HepG2 (cell line): ENCODE data around the gene MMP17. TPM values are rescaled to one million over a fixed set of nuclear protein-coding genes. Genes with fewer than 3 reads are reported as not detected.
A peak's percentile ranks its signal among the peaks of the same experiment; 100 is the strongest.

ENCODE experiments used
- ATAC-seq: fragments of 200-7000 bp; cut with Tn5 transposase; 3 replicates; pipeline ENCODE4 v1.9.1; 2020; ENCODE audit warnings: mild to moderate bottlenecking, moderate library complexity
- BruUV-seq: library from RNA; stranded (reverse); fragments of 400-500 nt; replicated peaks from 2 replicates; lab custom pipeline; 2021; lab: Mats Ljungman, UMichigan
- CTCF ChIA-PET: fragments of 300-600 bp; formaldehyde crosslinking; extraction: SDS; loops from one replicate; lab custom pipeline; 2021; ENCODE audit warnings: low total read pairs, inconsistent platforms, low intra/inter-chr PET ratio; lab: Yijun Ruan, JAX
- POLR2A ChIA-PET: fragments of 350-600 bp; sonication (Branson Sonifier 250); formaldehyde crosslinking; loops from one replicate; lab custom pipeline; 2020; ENCODE audit warnings: antibody characterized with exemption, inconsistent platforms; lab: Yijun Ruan, JAX
- DNase-seq: peaks from one replicate; pipeline ENCODE4 v3.0.0-alpha.2; 2015; ENCODE audit warnings: low spot score
- FAIRE-seq: peaks from 3 replicates; lab custom pipeline; 2011; peaks lifted over from hg19 to GRCh38; lab: Jason Lieb, UNC
- H2AFZ ChIP-seq: one replicate; pipeline ENCODE4 v1.6.1; 2011; ENCODE audit warnings: low read length, inconsistent platforms
- H3K27ac ChIP-seq: fragments of 300-600 bp; 3 replicates; pipeline ENCODE4 v1.8.0; 2011; ENCODE audit warnings: mixed run types, mild to moderate bottlenecking, mixed read lengths, low read length, inconsistent platforms; ENCODE audit not compliant: insufficient read depth; ENCODE audit errors: extremely low read length
- H3K27me3 ChIP-seq, 2 experiments: fragments of 200-600 bp in 1 of 2; 2 replicates in 1 of 2; 3 replicates in 1 of 2; pipeline versions ENCODE4 v1.6.0 to v1.8.0; 2011; ENCODE audit warnings: low read length in 2 of 2, mild to moderate bottlenecking in 2 of 2, moderate library complexity in 2 of 2, inconsistent platforms in 1 of 2; ENCODE audit not compliant: insufficient read depth in 2 of 2, control insufficient read depth in 1 of 2
- H3K36me3 ChIP-seq, 2 experiments: fragments of 200-600 bp in 1 of 2; replicated peaks in 1 of 2; 2 replicates in 1 of 2; 3 replicates in 1 of 2; pipeline versions ENCODE4 v1.5.1 to v1.8.0; 2011; ENCODE audit warnings: low read length in 2 of 2, inconsistent platforms in 1 of 2; ENCODE audit not compliant: insufficient read depth in 2 of 2, control insufficient read depth in 1 of 2
- H3K4me1 ChIP-seq: 2 replicates; pipeline ENCODE4 v1.5.1; 2012; ENCODE audit warnings: low read length, inconsistent platforms; ENCODE audit not compliant: insufficient read depth
- H3K4me2 ChIP-seq: 2 replicates; pipeline ENCODE4 v1.6.0; 2011; ENCODE audit warnings: low read depth, low read length, inconsistent platforms
- H3K4me3 ChIP-seq, 3 experiments: fragments of 200-600 bp in 1 of 3; sonication (generic), shearing (Covaris generic) in 1 of 3; replicated peaks in 1 of 3; 2 replicates each; pipeline ENCODE4 v1.5.1; 2011 to 2016; ENCODE audit warnings: low read length in 3 of 3, inconsistent platforms in 2 of 3, low read depth in 2 of 3, mild to moderate bottlenecking in 2 of 3, control low read depth in 1 of 3, mixed read lengths in 1 of 3; ENCODE audit not compliant: insufficient read depth in 1 of 3
- H3K79me2 ChIP-seq: one replicate; pipeline ENCODE4 v1.6.1; 2011; ENCODE audit warnings: low read length, inconsistent platforms; ENCODE audit not compliant: insufficient read depth
- H3K9ac ChIP-seq: 2 replicates; pipeline ENCODE4 v1.6.0; 2011; ENCODE audit warnings: mild to moderate bottlenecking, low read depth, low read length, inconsistent platforms; ENCODE audit not compliant: insufficient read depth
- H3K9me3 ChIP-seq: 2 replicates; pipeline ENCODE4 v1.5.1; 2012; ENCODE audit warnings: mild to moderate bottlenecking, low read length
- H4K20me1 ChIP-seq: 2 replicates; pipeline ENCODE4 v1.6.0; 2011; ENCODE audit warnings: inconsistent platforms, mild to moderate bottlenecking, low read length, moderate library complexity; ENCODE audit not compliant: insufficient read depth
- FOXO1 ChIP-seq: sonication (generic); formaldehyde crosslinking; IDR thresholded peaks from 2 replicates; pipeline ENCODE4 v1.4.0; 2020; ENCODE audit warnings: missing genetic modification reagents
- IKZF5 ChIP-seq: IDR thresholded peaks from 2 replicates; pipeline ENCODE4 v1.6.1; 2018; ENCODE audit warnings: missing genetic modification reagents, mild to moderate bottlenecking, missing compliant biosample characterization
- ISL2 ChIP-seq: sonication (generic); formaldehyde crosslinking; IDR thresholded peaks from 2 replicates; pipeline ENCODE4 v1.5.0; 2020; ENCODE audit warnings: missing genetic modification reagents
- MED8 ChIP-seq: sonication (generic); formaldehyde crosslinking; IDR thresholded peaks from 2 replicates; pipeline ENCODE4 v1.8.1; 2023; ENCODE audit warnings: mild to moderate bottlenecking, missing genetic modification reagents; ENCODE audit not compliant: insufficient replicate concordance
- MIER2 ChIP-seq: IDR thresholded peaks from 2 replicates; pipeline ENCODE4 v1.6.1; 2016; ENCODE audit warnings: missing biosample characterization, missing genetic modification reagents
- NFKB2 ChIP-seq: sonication (generic); formaldehyde crosslinking; IDR thresholded peaks from 2 replicates; pipeline ENCODE4 v1.4.0; 2020; ENCODE audit warnings: missing genetic modification reagents, borderline replicate concordance
- SETDB1 ChIP-seq: sonication (generic); formaldehyde crosslinking; IDR thresholded peaks from 2 replicates; pipeline ENCODE4 v1.5.1; 2020; ENCODE audit warnings: missing genetic modification reagents, mild to moderate bottlenecking, borderline replicate concordance
- SIN3A ChIP-seq: IDR thresholded peaks from 2 replicates; pipeline ENCODE4 v1.6.1; 2011; ENCODE audit warnings: low read depth, mild to moderate bottlenecking, control low read depth, low read length, borderline replicate concordance
- SMC3 ChIP-seq: IDR thresholded peaks from 2 replicates; pipeline ENCODE4 v1.6.1; 2011; ENCODE audit warnings: low read length, improper control_type of control experiment
- TBP ChIP-seq: sonication (generic); formaldehyde crosslinking; IDR thresholded peaks from 2 replicates; pipeline ENCODE4 v1.5.0; 2020; ENCODE audit warnings: missing genetic modification reagents
- ZMYM3 ChIP-seq: sonication (generic); formaldehyde crosslinking; IDR thresholded peaks from 2 replicates; pipeline ENCODE4 v1.5.1; 2020; ENCODE audit warnings: mild to moderate bottlenecking, missing genetic modification reagents
- ZNF318 ChIP-seq: sonication (generic); formaldehyde crosslinking; IDR thresholded peaks from 2 replicates; pipeline ENCODE4 v1.4.0; 2020; ENCODE audit warnings: mild to moderate bottlenecking, missing genetic modification reagents
- ZNF777 ChIP-seq: sonication (generic); formaldehyde crosslinking; IDR thresholded peaks from 2 replicates; pipeline ENCODE4 v1.4.0; 2020; ENCODE audit warnings: missing genetic modification reagents
- WGBS: methylation state at CpG from one replicate; pipeline ENCODE4 v1.1.6; 2017; ENCODE audit warnings: low lambda C conversion rate; 5-methylcytosine and 5-hydroxymethylcytosine counted together
- in situ Hi-C: cut with HindIII; loops from 2 replicates; pipeline ENCODE4 v1.10.0; 2017; ENCODE audit warnings: low pct_unique_long_range_greater_than_20kb; ENCODE audit not compliant: extremely low pct_ligation_motif_present
- intact Hi-C: fragments of 100-400 bp; cut with micrococcal nuclease; formaldehyde crosslinking; loops from one replicate; pipeline ENCODE4 v1.10.0; 2022; ENCODE audit not compliant: unreplicated experiment
- polyA plus RNA-seq, 8 experiments: library from polyadenylated mRNA; depleted of rRNA in 3 of 8; stranded (reverse) in 7 of 8; unstranded in 1 of 8; fragments of >200 nt; fragmentation: Illumina TruSeq in 4 of 8; extraction: Trizol in 4 of 8; gene quantifications; 2 replicates each; pipeline versions ENCODE4 v1.2.1 to v1.2.3, GENCODE V29; 2011 to 2016; ENCODE audit warnings: low read depth in 4 of 8, missing spikeins in 1 of 8, mixed read lengths in 1 of 8; ENCODE audit not compliant: insufficient read depth in 1 of 8
- total RNA-seq, 5 experiments: library from RNA; depleted of rRNA; stranded (reverse); fragments of >200 nt; fragmentation: Illumina TruSeq; extraction: Trizol; gene quantifications; 2 replicates each; pipeline ENCODE4 v1.2.3, GENCODE V29; 2016; ENCODE audit warnings: low read depth in 1 of 5

The MMP17 gene
- total and polyA plus RNA-seq, 2 of the 13 experiments (the other 11 are each of a cell fraction or from before 2014, with no cell fraction given), result 0.55 to 0.80 TPM

GRCh38 chr12:131830335-131830913 is 2.2 kb downstream of the MMP17 start (continued):
- TF ChIP-seq MED8 (CRISPR knock-in tag) (no peak), SMC3 (no peak)

GRCh38 chr12:131830914-131831571 is 2.9 kb downstream of the MMP17 start:
- WGBS, result 4% methylated on average over 12 of the region's 33 CpGs
- no peak for DNase-seq
- no peak overlapping the region for H3K27ac ChIP-seq
- H2AFZ ChIP-seq, result no peak overlapping the region
- no peaks in the 10 kb centered on the region for H4K20me1 ChIP-seq
- no peak for FAIRE-seq
- intact Hi-C loops, result loop anchor here (10.0 kb wide), 4 partner anchors 64 to 726 kb away; partner anchors contain the start of genes PUS1 and ULK1
- no peaks in the 10 kb centered on the region for H3K9me3 ChIP-seq
- H3K4me2 ChIP-seq, result peak overlapping the region; percentile 84
- H3K27me3 ChIP-seq, result peaks cover 5 to 45% of the 10 kb centered on the region in 2 experiments; a peak in 4 of 5 replicates
- H3K4me3 ChIP-seq, result peak overlapping the region; percentile 54 to 73 (median 58)
- no TSS peak for BruUV-seq
- in situ Hi-C loops, result loop anchor here (10.0 to 25.0 kb wide), 2 partner anchors 216 to 719 kb away; no protein-coding TSS in a partner anchor
- peak; percentile 6 for ATAC-seq
- ChIA-PET CTCF (no interaction called here), POLR2A (interaction anchor here (1.1 kb wide), 1 partner anchor 62 kb away, joined by 3 read pairs; no protein-coding TSS in a partner anchor)
- H3K36me3 ChIP-seq, result no peaks in the 10 kb centered on the region
- H3K79me2 ChIP-seq, result no peaks in the 10 kb centered on the region
- peaks cover 59% of the 10 kb centered on the region for H3K4me1 ChIP-seq
- peak overlapping the region; percentile 10; the same call in 1 of the 2 replicates for H3K9ac ChIP-seq
- TF ChIP-seq SIN3A, result no peak
- TF ChIP-seq ZNF777 (CRISPR knock-in tag), result peak; percentile 1; the same call in 1 of the 2 replicates
- TF ChIP-seq FOXO1, result no peak
- TF ChIP-seq SETDB1, result no peak
- no peak for TF ChIP-seq ZNF318
- no peak for TF ChIP-seq MIER2 (CRISPR knock-in tag)
- no peak for TF ChIP-seq IKZF5 (CRISPR knock-in tag)
- 0 out of 2 replicates have a peak, but pooled peaks have one; percentile 4 for TF ChIP-seq ISL2
- TF ChIP-seq ZMYM3 (CRISPR knock-in tag), result no peak
- TF ChIP-seq NFKB2, result 0 out of 2 replicates have a peak, but pooled peaks have one; percentile 16
- no peak for TF ChIP-seq TBP
